ENCODE results near the gene TPM3.
"Not testable (repeated sequence)": the region's sequence is repeated elsewhere in the genome, so short reads cannot be mapped to it uniquely, and the experiment has no call there.

The TPM3 gene

DNA sequence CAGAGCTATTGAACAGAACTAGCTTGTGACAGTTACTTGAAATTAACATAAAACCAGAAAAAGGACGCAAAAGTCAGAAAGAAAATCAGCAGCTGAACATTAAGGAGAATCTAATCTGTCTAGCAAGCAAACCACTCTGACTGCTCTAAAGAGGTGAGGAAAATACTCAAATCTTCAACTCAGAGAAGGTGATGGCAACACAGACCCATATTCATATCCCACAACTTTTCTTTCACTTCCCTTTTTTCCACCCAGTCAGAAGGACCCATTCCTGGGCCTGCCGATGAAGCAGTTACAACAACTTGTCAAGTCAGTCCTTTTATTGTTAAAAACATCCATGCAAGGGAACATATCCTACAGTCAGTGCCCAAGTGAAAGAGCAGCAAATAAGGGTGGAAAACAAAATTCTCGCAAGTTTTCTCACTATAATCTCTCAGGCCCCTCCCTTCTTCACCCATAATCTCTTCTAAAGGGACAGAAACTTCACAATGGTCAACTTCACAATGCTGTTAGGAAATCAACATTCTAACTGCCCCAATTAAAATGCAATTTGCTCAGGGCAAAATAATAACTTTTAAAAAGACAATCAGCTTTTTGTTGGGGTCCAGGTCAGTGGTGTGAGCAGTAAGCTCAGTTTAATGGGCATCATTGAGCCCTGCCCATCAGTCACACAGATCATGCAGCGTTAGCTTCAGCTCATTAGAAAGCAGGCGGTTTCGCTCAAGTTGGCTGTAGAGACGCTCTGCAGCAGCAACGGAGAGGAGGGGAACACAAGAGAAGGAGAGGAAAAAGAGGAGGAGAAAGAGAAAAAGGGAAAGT, 33.4 kb downstream of the TPM3 start:
- DNase-seq = no peak

DNA sequence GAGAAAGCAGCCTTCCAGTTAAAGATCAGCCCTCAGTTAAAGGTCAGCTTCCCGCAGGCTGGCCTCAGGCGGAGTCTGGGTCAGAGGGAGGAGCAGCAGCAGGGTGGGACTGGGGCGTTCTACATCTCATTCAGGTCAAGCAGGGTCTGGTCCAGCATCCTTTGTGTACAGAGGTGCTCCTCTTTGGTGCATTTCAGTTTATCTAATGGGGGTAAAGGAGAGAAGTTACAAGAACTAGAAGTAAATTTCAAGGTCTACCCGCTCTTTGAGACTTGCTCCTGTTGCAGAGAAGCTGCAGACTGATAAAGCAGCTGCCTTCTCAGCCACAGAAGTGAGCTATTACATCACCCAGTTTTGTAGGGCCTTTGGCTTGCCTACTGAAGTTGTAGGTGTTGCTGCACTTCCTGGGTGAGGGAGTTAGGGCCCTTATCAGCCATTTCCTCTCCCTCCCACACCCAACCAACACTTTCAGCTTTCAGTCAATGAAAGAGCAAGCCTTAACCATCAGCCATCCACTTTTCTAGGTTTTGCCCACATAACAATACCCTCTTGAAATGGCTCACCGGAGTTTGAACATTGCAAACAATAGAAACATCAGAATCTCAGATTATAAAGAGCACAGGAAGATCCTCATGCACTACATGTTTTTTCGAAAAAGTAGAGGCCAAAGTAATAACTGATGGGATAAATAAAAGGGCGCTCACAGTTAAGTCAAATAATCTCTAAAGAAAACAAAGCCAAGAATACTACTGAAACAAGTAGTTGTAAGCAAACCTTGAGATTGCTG, 34.2 kb downstream of the TPM3 start:
- no peak for DNase-seq

DNA sequence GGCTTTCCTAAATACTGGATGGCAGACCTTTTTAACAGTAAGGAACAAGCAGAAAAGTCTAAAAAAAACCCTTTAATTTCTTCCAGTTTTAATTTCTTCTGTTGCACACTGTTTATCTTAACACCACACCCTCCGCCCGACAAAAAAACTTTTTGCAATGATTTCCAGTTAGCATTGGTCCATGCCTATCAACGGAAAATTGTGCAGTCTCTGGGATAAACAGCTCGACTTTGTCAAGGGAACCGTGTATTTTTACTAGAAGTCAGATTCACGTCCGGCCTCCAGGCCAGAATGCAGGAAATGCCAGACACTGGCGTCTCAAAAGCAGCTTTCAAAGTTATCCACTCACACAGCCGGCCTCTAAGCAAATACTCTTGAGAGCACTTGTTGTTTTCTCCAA, 36.6 kb downstream of the TPM3 start:
- DNase-seq = no peak

DNA sequence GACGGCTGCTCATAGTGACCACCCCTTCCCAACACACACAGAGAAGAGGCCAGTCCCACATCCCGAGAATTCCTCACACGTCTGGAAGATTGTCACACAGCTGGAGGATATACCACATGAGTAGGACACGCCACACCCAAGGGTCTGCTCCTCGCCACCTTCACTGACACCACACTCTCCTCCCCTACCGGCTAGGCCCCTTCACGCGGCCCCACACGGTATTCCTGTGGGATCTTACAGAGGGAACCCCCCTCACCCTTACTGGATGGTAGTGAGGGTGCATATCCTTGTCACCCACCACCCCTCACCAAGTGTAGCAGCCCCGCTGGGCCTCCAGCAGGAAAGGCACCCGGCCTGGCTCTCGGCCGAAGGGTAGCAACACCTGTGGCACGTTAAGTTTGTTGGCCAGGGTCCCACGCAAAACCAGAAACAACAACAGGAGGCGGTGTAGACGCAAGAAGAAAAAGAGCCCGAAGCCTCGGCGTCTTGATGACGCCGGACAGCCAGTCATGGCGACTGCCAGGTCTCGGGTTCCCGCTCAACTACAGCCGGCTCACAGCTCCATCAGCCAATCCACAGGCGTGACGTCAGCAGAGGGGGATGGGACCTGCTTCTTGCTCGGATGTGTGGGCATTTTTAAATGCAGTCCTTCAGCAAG, 37.2 kb downstream of the TPM3 start, which contains the start of gene NUP210L:
Gene NUP210L, minus strand, starts transcription at position 540 of the 658 bp plus-strand sequence.
- peak; percentile 65 for DNase-seq

DNA sequence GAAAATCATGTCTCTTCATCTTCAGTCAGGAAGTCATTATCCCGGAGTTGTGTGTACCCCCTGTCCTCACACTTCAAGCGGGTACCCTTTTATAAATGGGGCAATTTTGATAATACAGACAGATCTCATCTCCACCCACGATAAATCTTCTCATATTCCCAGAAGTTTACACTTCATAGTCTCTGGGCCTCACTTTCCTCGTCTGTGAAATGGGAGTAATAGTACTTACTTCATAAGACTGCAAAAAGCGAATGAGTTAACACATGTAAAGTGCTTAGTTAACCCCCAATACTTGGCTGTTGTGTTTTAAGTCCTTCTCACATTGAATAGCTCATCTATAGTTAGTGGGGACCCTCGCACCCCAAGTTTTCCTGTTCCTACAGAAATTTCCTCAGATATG, 37.8 kb downstream of the TPM3 start:
- no peak for DNase-seq

DNA sequence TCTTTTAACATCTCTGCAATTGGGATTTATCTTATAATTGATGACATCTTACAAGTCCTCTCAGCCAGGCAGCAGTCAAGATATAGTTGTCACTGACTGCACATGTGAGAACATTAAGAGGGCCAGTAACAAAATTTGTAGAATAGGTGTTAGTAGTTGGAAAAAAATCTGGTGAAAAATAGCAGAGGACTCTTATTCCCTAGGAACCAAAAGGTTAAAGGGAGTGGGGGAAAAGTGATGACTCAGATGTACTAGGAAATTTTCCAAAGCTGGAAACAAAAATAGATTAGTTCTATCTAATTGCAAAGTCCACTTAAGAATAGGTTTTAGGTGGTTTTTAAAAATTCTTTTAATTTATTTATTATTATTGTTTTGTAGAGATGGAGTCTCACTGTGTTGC, 40.6 kb downstream of the TPM3 start:
- no peak for DNase-seq

DNA sequence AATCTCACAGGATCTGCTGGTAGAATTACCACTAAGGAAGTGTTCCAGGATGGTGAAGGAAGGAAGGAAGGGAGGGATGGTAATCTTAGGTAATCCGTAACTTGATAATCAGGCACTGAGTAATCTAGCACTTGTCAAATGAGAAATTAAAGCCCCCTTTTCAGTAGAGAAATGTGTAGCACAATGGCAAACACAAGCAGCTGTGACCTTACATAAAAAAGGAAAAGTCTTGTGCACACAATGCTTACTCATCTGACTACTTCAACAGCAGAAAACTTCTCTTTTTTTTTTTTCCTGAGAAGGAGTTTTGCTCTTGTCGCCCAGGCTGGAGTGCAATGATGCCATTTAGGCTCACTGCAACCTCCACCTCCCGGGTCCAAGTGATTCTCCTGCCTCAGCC, 43.1 kb downstream of the TPM3 start:
- DNase-seq = no peak

DNA sequence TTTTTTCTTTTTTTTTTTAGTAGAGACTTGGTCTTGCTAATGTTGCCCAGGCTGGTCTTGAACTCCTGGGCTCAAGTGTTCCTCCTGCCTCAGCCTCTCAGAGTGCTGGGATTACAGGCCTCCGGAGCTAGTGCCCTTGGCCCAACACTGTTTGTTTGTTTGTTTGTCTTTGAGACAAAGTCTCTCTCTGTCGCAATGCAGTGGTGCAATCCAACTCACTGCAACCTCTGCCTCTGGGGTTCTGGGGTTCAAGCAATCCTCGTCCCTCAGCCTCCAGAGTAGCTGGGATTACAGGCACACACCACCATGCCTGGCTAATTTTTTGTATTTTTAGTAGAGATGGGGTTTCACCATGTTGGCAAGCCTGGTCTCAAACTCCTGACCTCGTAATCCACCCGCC, 44.4 kb downstream of the TPM3 start:
- not testable (repeated sequence) for DNase-seq

DNA sequence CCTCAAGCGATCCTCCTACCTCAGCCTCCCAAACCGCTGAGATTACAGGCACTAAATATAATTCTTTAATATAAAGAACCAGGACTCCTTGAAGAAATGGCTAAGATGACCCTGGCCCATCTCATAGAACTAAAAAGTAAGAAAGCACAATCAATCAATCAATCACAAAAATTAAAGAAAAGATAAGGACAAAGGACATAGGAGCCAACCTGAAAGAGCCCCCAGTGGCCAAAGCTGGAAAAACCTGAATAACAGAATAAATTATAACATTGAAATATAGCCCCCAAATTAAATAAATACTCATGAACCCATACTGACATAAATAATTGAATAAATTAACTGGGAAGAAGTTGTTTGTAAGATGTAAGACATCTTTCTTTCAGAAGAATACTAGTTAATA, 45.9 kb downstream of the TPM3 start:
- no peak for DNase-seq

DNA sequence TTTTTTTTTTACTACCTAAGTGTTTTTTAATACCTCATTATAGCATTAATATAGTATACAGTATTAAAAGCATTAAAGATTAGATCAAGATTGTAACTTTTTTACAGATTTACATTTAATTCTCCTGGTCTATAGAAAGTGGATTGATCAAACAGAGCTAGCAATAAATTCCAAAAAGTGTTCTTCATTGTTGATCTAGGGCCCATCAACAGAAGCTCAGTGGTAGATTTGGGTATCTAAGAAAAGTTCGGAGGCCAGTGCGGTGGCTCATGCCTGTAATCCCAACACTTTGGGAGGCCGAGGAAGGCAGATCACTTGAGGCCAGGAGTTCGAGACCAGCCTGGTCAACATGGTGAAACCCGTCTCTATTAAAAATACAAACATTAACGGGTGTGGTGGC, 49.5 kb downstream of the TPM3 start:
- DNase-seq = no peak

DNA sequence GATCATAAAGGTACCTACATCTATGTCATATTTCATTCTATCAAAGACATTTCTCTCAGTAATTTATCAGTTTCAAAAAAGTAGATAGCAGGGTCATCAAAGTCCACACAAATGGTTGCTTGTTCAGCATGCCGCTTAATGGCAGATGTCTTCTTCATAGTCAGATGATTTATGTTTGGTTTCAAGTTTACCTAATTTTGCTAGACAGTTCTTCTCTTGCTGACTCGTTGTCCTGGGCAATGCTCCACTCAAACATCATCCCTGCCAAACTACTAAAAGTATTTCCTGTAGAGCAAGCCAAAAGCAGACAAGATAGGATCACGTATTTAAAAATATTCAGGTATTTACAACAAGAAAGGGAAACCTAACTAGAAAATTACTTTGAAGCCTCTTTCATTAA, 50.7 kb downstream of the TPM3 start:
- DNase-seq = no peak

DNA sequence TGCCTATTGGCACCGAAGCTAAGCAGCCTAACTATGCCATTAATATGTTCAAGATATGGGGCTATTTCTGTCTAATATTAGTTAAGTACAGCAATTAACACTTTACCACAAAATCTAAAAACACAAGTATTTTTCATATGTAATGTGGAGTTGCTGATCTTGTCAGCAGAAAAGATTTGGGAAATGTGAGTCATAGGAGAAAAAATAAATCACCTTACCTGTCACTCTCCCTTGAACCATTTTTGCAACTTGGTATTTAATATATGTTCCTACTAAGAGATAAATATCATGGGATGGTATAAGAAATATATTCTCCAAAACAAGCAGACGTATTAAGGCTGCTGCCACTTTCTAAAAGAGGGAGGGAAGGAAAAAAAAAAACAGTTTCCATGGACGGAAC, 54.0 kb downstream of the TPM3 start:
- no peak for DNase-seq

DNA sequence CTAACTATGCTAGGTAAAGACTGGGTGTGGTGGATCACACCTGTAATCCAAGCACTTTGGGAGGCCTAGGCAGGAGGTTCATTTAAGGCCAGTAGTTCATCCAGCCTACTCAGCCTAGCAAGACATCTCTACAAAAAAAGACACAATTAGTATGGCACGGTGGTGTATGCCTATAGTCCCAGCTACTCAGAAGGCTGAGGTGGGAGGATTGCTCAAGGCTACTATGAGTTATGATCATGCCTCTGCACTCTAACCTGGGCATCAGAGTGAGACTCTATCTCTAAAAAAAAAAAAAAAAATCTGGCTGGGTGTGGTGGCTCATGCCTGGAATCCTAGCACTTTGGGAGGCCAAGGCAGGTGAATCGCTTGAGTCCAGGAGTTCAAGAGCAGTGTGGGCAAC, 58.6 kb downstream of the TPM3 start:
- no peak for DNase-seq

DNA sequence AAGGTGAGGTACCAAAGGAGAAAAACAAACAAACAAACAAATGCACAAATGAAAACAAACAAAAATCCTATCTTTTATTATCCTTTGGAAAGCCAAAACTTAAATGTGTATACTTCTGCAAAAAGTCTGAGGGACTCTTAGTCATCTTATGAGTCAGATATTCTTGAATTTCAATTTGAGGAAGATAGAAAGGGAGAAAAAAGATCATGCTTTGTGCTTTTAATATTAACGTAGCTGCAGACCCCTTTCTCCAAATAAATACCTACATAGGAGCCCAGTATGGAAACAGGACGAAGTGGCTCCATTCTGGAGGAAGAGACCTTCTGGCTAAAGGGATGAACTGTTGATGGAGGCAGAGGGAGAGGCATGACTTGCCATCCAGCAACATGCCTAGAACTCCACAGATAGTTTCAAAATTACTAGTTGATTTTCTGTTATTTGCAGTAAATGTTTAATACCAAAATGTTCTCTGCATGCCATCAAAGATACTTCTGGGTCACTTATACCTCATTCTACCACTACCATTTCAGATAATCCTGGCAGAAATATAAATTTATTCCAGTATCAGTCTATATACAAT, 62.4 kb downstream of the TPM3 start:
- no peak for DNase-seq

DNA sequence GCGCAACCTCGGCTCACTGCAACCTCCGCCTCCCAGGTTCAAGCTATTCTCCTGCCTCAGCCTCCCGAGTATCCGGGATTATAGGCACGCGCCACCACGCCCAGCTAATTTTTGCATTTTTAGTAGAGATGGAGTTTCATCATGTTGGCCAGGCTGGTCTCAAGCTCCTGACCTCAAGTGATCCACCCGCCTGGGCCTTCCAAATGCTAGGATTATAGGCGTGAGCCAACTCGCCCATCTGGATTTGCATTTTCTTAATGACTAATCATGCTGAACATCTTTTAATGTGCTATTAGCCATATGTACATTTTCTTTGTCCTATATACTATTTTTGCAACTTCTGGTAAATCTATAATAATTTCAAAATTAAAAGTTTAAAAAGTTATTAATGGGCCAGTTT, 68.7 kb downstream of the TPM3 start:
- not testable (repeated sequence) for DNase-seq

DNA sequence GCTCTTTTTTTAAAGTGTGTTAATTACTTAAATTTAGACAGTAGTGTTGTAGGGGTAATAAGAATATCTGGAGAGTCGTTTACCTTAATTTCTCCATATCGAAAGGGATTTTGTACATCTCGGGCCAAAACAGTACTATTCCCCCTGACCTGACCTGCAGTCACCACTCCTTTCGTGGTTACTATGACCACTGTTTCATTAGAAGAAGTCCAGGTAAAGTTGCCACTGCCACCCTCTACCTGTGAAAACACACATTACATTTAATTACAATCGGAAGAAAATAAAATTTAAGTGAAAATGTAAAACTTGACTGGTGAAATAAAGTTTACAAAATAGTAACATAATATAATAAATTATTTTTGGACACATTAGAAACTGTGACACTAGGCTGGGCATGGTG, 74.3 kb downstream of the TPM3 start:
- DNase-seq = no peak

DNA sequence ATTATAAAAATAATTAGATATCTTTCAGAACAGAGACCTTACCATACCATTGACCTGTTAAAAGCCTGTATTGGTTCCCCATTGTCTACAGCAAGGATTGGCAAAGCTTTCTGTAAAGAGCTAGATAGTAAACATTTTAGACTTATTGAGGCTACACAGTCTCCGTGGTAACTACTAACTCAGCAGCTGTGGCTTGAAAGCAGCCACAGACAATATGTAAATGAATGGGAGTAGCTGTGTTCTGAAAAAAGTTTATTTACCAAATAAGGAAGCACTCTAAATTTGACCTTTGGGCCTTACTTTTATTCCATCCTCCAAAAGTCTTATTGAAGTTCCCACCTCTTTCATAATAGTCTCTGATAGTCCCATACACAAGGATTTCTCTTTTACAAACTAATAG, 76.7 kb downstream of the TPM3 start:
- DNase-seq = no peak
